ENCODE data around the gene POLR2M. TPM values are rescaled to one million over a fixed set of nuclear protein-coding genes. Genes with fewer than 3 reads are reported as not detected.

POLR2M gene
- total RNA-seq, 4 donors from 2014 or later: 95.2 to 1,545 (median 900) TPM

GRCh38 chr15:57705746-57706404, 639 bp upstream of the POLR2M start:
- intact Hi-C loops (cut with DNase I; ENCODE audit: low total_unique reads): no loop called here

GRCh38 chr15:57708047-57708446, 1.5 kb downstream of the POLR2M start:
- H3K4me3 ChIP-seq: peak overlapping the region; percentile 95 to 98
- no peak for TF ChIP-seq POLR2A (IDR thresholded peaks at IDR 0.05)
- TF ChIP-seq CTCF (IDR thresholded peaks at IDR 0.05): no peak
- no peaks in the 10 kb centered on the region for H3K36me3 ChIP-seq
- H3K27ac ChIP-seq: peak overlapping the region; percentile 95 to 96
- DNase-seq: no peak
- peaks cover 0 to 12% of the 10 kb centered on the region in 2 donors for H3K4me1 ChIP-seq
- no peaks in the 10 kb centered on the region for H3K9me3 ChIP-seq
- intact Hi-C loops (cut with DNase I; ENCODE audit: low total_unique reads): no loop called here
- no peaks in the 10 kb centered on the region for H3K27me3 ChIP-seq

More at GRCh38 chr15:57705746-57706404, 639 bp upstream of the POLR2M start:
- no peak for DNase-seq
- Histone ChIP-seq H3K36me3 (no peaks in the 10 kb centered on the region), H3K4me1 (peaks cover 0 to 4% of the 10 kb centered on the region in 2 donors), H3K27me3 (no peaks in the 10 kb centered on the region), H3K27ac (peak overlapping the region; percentile 95 to 96), H3K4me3 (peak overlapping the region; percentile 95 to 98), H3K9me3 (no peaks in the 10 kb centered on the region)
- no peak for TF ChIP-seq POLR2A (IDR thresholded peaks at IDR 0.05)
- TF ChIP-seq CTCF (IDR thresholded peaks at IDR 0.05): peak in 1 of 4 experiments; percentile 5

- no peak for DNase-seq
- Histone ChIP-seq H3K36me3 (no peaks in the 10 kb centered on the region), H3K27me3 (no peaks in the 10 kb centered on the region), H3K4me1 (no peaks in the 10 kb centered on the region), H3K4me3 (no peak overlapping the region), H3K27ac (no peak overlapping the region), H3K9me3 (no peaks in the 10 kb centered on the region)
- TF ChIP-seq CTCF (IDR thresholded peaks at IDR 0.05) (no peak), POLR2A (IDR thresholded peaks at IDR 0.05) (no peak)
- intact Hi-C loops (cut with DNase I; ENCODE audit: low total_unique reads): no loop called here
These were observed 11.8 kb downstream of the POLR2M start for GRCh38 chr15:57718309-57718708.

- Histone ChIP-seq H3K4me1 (no peaks in the 10 kb centered on the region), H3K9me3 (peaks cover 0 to 8% of the 10 kb centered on the region in 2 donors), H3K27me3 (no peaks in the 10 kb centered on the region), H3K4me3 (no peak overlapping the region), H3K27ac (peak overlapping the region; percentile 61 to 75), H3K36me3 (no peaks in the 10 kb centered on the region)
- intact Hi-C loops (cut with DNase I; ENCODE audit: low total_unique reads): no loop called here
- DNase-seq: peak in 1 of 2 donors; percentile 54
- TF ChIP-seq CTCF (IDR thresholded peaks at IDR 0.05): no peak
- TF ChIP-seq POLR2A (IDR thresholded peaks at IDR 0.05): no peak
These were observed 14.4 kb downstream of the POLR2M start for GRCh38 chr15:57720867-57721266.

GRCh38 chr15:57726411-57726810, 19.9 kb downstream of the POLR2M start:
- Histone ChIP-seq H3K27ac (no peak overlapping the region), H3K4me3 (no peak overlapping the region), H3K4me1 (no peaks in the 10 kb centered on the region), H3K9me3 (peaks cover 0 to 8% of the 10 kb centered on the region in 2 donors), H3K27me3 (no peaks in the 10 kb centered on the region), H3K36me3 (no peaks in the 10 kb centered on the region)
- intact Hi-C loops (cut with DNase I; ENCODE audit: low total_unique reads): no loop called here
- no peak for TF ChIP-seq CTCF (IDR thresholded peaks at IDR 0.05)
- TF ChIP-seq POLR2A (IDR thresholded peaks at IDR 0.05): no peak
- DNase-seq: no peak

Measured in uterus (tissue), 4 donors.